Measurements from ENCODE around the gene SPON1. TPM values are rescaled to one million over a fixed set of nuclear protein-coding genes. Genes with fewer than 3 reads are reported as not detected.
"Not testable (repeated sequence)": the region's sequence is repeated elsewhere in the genome, so short reads cannot be mapped to it uniquely, and the experiment has no call there.

SPON1 gene
- total RNA-seq, 1 donor from 2014 or later: not detected

- DNase-seq (ENCODE audit: low read depth, low spot score): no peak
Observed at GRCh38 chr11:14081581-14082231, 119.2 kb downstream of the SPON1 start.

GRCh38 chr11:14082338-14082737 lies 119.8 kb downstream of the SPON1 start:
- no peak for DNase-seq (ENCODE audit: low read depth, low spot score)

- not testable (repeated sequence) for DNase-seq (ENCODE audit: low read depth, low spot score)
Observed at GRCh38 chr11:14088861-14089260, 126.3 kb downstream of the SPON1 start.

GRCh38 chr11:14089690-14090462 lies 127.4 kb downstream of the SPON1 start:
- no peak for DNase-seq (ENCODE audit: low read depth, low spot score)

GRCh38 chr11:14090631-14091030 lies 128.1 kb downstream of the SPON1 start:
- DNase-seq (ENCODE audit: low read depth, low spot score): not testable (repeated sequence)

DNA sequence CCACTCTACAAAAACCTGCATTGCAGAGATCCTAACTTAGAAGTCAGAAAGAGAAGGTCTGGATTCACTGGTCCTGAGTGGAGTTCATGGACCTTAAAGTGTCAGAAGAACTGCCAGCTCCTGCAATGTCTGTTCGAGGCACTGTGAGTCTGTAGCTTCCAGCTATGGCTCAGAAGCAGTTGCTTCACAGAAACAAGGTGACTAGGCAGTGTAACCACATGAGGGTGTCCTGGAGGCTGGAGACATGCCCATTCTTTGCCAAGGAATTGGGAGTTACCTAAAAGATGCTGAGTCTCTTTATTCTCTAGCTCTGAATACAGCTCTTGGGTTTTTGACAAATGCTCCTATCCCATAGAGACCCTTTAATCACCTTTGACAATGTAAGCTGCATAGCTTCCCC lies 130.5 kb downstream of the SPON1 start:
- no peak for DNase-seq (ENCODE audit: low read depth, low spot score)

- no peak for DNase-seq (ENCODE audit: low read depth, low spot score)
Observed at GRCh38 chr11:14094481-14095037, 132.0 kb downstream of the SPON1 start.

- no peak for DNase-seq (ENCODE audit: low read depth, low spot score)
Observed at GRCh38 chr11:14095882-14096281, 133.4 kb downstream of the SPON1 start.

DNA sequence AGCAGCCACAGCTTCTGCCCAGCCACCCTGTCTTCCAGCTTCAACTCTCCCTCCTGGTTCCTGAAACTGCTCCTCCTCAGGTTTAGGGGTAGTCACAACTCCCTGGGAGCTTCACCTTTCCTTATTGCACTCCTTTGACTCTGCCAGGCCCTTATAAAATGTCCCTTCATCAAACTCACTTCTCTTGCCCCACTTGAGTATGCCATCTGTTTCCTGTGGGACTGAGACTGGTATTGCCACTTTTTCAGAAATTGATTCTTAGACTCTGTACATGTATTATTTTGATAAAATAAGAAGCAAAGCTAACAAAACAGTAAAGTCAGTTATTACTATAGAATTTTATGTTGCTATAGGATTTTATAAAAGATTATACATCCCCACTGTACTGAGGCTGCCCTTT lies 134.1 kb downstream of the SPON1 start:
- no peak for DNase-seq (ENCODE audit: low read depth, low spot score)

GRCh38 chr11:14101388-14101787 lies 138.9 kb downstream of the SPON1 start:
- DNase-seq (ENCODE audit: low read depth, low spot score): no peak

DNA sequence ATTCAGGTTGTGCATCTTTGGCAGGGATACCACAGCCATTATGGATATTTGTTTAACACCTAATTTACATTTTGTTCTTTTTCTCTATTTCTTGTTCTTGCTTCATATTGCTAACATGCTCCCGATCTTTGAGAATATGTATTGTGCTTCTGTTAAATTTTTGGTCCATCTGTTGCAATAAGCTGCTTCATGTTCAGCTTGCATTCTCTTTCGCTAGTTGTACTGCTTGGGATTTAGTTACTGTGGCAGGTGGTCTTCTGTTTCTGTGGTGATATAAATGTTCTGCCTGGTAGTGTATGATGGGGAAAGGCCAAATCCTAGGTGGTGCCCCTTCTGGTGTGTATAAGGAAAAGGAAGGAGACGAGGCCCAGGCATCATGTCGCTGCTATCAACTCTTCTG lies 140.2 kb downstream of the SPON1 start:
- no peak for DNase-seq (ENCODE audit: low read depth, low spot score)

GRCh38 chr11:14105446-14105845 lies 142.9 kb downstream of the SPON1 start:
- no peak for DNase-seq (ENCODE audit: low read depth, low spot score)

DNA sequence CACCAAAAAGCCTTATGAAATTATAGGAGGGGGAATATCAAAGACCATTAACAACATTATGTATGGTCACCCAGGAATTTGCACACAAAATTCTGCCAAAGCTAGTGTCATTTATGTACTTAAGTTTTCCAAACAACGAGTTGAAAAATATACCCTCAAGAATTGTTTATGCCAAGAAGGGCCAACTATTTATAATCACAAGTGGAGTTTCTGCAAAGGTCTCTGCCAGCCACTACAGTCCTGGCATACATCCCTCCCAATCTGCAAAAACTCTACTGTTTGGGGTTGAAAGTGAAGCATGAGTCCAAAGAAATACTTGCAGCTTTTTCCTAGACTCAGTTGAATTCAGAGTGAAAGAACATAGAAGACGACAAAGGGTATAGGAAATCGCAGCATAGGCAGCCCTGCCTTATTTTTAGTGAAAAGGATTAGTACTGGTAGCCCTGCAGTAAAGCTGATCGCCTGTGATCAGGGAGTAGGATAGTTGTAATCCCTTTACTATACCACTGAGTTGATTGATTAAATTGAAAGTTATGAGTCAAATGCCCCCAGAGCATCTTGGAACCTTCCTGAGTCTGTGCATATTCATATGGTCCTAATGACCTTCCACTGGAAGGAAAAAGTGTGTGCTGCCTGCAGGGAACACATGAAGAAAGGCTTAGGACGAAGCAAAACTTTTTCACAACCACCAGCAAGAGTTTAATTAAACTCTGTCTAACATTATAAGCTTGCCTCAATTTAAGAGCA lies 144.0 kb downstream of the SPON1 start:
- DNase-seq (ENCODE audit: low read depth, low spot score): no peak

DNA sequence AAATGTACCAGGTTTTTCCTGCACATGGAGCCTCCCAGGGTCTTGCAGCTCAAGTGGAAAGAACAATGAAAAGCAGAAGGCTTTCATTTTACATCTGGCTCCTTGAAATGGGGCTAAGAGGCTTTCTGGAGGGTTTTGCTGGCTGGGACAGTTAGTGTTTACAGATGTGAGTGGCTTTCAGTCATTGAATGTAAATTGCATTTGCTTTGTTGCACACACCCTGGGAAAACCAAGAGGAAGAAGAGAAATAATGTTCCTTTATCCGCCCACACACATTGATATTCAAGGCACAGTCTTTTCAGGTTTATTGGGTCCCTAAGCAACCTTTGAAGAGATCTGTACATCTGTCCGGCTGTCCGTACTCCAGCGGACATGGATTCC lies 144.5 kb downstream of the SPON1 start:
- no peak for DNase-seq (ENCODE audit: low read depth, low spot score)

DNA sequence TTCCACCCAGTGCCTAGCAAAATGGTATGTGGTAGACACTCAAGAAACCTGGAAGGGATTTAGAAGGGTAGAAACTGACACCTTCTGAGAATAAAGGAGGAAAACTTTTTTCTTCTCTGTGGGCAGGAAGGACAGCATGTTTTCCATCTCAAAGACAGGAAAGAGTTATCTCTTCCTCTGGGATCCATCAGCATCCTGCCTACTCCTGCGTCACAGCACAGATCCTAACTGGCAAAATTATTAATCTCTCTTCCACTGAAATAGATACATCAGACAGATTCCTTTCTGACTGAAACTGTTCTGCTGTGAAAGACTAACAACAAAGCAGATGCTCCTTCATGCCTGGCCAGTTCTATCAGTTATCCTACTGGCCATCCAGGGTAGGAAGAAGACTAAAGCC lies 147.2 kb downstream of the SPON1 start:
- DNase-seq (ENCODE audit: low read depth, low spot score): no peak

DNA sequence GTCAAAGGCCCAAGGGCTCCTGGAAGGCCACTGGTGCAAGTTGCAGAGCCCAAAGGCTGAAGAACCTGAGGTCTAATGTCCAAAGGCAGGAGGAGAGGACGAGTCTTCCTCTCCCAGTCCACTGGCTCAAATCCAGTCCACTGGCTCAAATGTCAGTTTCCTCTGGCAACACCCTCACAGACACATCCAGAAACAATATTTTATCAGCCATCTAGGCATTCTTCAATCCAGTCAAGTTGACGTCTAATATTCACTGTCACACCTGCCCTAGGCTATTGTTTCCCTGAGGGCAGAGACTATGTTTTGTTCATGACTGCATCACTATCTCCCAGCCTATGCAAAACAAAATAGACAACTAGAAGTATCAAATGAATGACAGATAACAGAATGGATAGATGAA lies 148.1 kb downstream of the SPON1 start:
- no peak for DNase-seq (ENCODE audit: low read depth, low spot score)

DNA sequence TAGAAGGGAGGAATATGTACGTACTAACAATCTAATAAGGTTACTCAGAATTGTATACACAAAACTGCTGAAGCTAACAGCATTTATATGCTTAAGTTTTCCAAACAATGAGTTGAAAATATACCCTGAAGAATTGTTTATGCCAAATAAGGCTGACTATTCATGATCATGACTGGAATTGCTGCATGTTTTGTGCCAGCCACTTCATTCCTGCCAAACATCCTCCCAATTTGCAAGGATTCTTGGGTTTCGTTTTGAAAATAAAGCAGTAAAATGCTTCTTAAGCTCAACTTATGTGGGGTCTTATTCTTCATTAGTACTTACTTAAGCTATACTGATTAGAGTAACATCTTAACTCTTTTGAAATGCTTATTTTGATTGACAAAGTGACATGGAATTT lies 149.0 kb downstream of the SPON1 start:
- DNase-seq (ENCODE audit: low read depth, low spot score): no peak

DNA sequence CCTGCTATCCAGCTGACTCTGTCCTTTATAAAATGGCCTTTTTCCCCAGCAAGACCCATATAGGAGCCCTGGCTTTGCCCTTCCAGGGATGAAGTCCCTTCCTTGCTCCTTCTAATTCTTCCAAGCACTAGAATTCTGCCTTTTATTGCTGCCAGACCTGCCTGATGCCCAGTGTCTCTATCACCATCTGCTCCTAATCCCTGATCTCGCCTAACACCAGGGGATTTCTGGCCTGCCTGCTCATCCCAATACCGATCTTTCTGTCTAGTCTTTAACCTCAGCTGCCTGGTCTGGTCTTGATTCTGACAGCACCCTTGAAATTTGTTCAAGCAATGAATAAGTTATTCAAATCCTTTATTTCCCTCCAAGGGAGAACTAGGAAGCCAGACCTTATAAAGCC lies 150.2 kb downstream of the SPON1 start:
- no peak for DNase-seq (ENCODE audit: low read depth, low spot score)

- DNase-seq (ENCODE audit: low read depth, low spot score): no peak
Observed at GRCh38 chr11:14114269-14114668, 151.7 kb downstream of the SPON1 start.

- DNase-seq (ENCODE audit: low read depth, low spot score): no peak
Observed at GRCh38 chr11:14114786-14115185, 152.3 kb downstream of the SPON1 start.

GRCh38 chr11:14117632-14118031 lies 155.1 kb downstream of the SPON1 start:
- no peak for DNase-seq (ENCODE audit: low read depth, low spot score)

DNA sequence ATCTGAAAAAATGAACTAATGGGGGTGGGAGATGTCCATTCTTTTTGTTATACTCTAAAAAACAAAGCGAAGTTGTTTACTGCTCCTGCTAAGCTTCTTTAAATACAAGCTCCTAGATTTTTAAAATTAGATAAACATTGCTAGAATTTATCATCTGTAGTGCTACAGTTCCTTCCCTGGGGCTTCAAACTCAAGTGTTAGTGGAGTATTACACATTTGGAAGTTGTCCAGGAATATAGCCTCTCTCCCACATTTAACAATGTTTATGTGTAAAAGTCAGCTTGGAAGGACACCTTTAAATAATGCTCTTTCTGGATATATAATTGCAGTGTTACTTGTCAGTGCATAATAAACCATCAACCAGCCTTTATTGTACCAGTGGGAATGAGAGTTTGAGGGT lies 155.5 kb downstream of the SPON1 start:
- DNase-seq (ENCODE audit: low read depth, low spot score): no peak

Measured in pulmonary artery endothelial cell (primary cell).